ENCODE measurements around the gene SIRT2. TPM values are rescaled to one million over a fixed set of nuclear protein-coding genes. Genes with fewer than 3 reads are reported as not detected.

The SIRT2 gene
- total and polyA plus RNA-seq, 2 of the 8 experiments (the other 6 are each of a cell fraction or from before 2014, with no cell fraction given), result 6.5 to 10.0 TPM

DNA sequence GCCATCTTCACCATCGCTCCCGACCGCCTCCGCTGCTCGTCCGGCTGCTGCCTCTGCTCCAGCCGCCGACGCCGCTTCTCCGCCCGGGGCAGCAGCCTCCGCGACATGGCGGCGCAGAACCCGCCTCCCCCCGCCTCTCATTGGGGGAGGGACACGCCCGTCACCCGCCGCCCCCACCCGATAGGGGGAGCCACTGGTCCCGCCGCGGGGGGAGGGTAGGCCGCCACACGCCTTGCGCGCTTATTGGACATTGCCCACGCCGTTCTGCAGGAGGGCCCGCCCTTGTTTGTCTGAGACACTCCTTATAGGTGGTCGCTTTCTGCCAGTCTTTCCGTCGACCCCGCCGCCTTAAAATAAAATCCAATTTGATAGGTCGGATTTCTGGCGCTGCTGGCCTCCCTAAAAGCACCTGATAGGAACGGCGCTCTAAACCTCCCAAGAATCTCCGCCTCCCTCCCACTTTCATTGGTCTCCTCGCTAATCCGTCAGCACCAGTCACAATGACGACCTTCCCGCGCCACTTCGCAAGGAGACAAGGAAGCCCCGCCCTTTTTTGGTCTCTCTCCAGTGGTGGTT lies 49.5 kb downstream of the SIRT2 start, which contains the start of gene HNRNPL (continued):
- TF ChIP-seq POLR2AphosphoS5 (IDR thresholded peaks at IDR 0.05; ENCODE audit: low read depth, low read length) (peak; percentile 87), RBBP5 (IDR thresholded peaks at IDR 0.05; ENCODE audit: borderline replicate concordance, low read depth, low read length) (no peak), TAF1 (IDR thresholded peaks at IDR 0.05; ENCODE audit: low read depth, low read length) (peak; percentile 95), BRCA1 (IDR thresholded peaks at IDR 0.05; ENCODE audit: low read depth, low read length) (no peak), SAP30 (IDR thresholded peaks at IDR 0.05; ENCODE audit: insufficient read depth, insufficient replicate concordance, low read length) (no peak), EZH2 (IDR thresholded peaks at IDR 0.05; ENCODE audit: low read depth, low read length, severe bottlenecking) (no peak), CTBP2 (IDR thresholded peaks at IDR 0.05; ENCODE audit: borderline replicate concordance, insufficient read depth, insufficient read length, low read length) (no peak), GABPA (IDR thresholded peaks at IDR 0.05; ENCODE audit: borderline replicate concordance, insufficient read depth, low read length) (no peak), BACH1 (IDR thresholded peaks at IDR 0.05; ENCODE audit: low read length) (no peak), SIRT6 (IDR thresholded peaks at IDR 0.05; ENCODE audit: low read length) (no peak), EGR1 (IDR thresholded peaks at IDR 0.05; ENCODE audit: borderline replicate concordance, low read depth, low read length) (no peak), MAFK (IDR thresholded peaks at IDR 0.05; ENCODE audit: low read depth, low read length) (no peak), CHD2 (IDR thresholded peaks at IDR 0.05; ENCODE audit: low read length) (peak; percentile 93), SIN3A (conservative IDR thresholded peaks at IDR 0.05 in 1 of 2, IDR thresholded peaks at IDR 0.05 in 1 of 2; ENCODE audit: low read depth in 1 of 2, low read length in 2 of 2) (no peak), GTF2F1 (IDR thresholded peaks at IDR 0.05; ENCODE audit: borderline replicate concordance, low read depth, low read length) (peak; percentile 81; the same call in 1 of the 2 replicates), RFX5 (IDR thresholded peaks at IDR 0.05; ENCODE audit: borderline replicate concordance, low read depth, low read length) (no peak), HDAC2 (IDR thresholded peaks at IDR 0.05; ENCODE audit: borderline replicate concordance in 1 of 2, low read depth in 2 of 2, low read length in 2 of 2) (no peak), NRF1 (IDR thresholded peaks at IDR 0.05; ENCODE audit: low read depth, low read length) (no peak), TCF12 (IDR thresholded peaks at IDR 0.05; ENCODE audit: low read depth, low read length) (no peak), BCL11A (IDR thresholded peaks at IDR 0.05; ENCODE audit: low read depth in 2 of 2, low read length in 2 of 2) (no peak), CBX5 (IDR thresholded peaks at IDR 0.05; ENCODE audit: low read depth, low read length) (no peak)
- TF ChIP-seq, protein P1, sequence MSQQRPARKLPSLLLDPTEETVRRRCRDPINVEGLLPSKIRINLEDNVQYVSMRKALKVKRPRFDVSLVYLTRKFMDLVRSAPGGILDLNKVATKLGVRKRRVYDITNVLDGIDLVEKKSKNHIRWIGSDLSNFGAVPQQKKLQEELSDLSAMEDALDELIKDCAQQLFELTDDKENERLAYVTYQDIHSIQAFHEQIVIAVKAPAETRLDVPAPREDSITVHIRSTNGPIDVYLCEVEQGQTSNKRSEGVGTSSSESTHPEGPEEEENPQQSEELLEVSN (IDR thresholded peaks at IDR 0.05), result no peak
- TF ChIP-seq, protein P2, sequence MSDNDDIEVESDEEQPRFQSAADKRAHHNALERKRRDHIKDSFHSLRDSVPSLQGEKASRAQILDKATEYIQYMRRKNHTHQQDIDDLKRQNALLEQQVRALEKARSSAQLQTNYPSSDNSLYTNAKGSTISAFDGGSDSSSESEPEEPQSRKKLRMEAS (IDR thresholded peaks at IDR 0.05), result peak; percentile 51
- TF ChIP-seq, protein P3, sequence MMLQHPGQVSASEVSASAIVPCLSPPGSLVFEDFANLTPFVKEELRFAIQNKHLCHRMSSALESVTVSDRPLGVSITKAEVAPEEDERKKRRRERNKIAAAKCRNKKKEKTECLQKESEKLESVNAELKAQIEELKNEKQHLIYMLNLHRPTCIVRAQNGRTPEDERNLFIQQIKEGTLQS (IDR thresholded peaks at IDR 0.05; ENCODE audit: insufficient read depth, low read depth, low read length), result no peak

Data from H1 (cell line).